Neural cell (in vitro differentiated cells): ENCODE results near the gene TEDC2. TPM values are rescaled to one million over a fixed set of nuclear protein-coding genes. Genes with fewer than 3 reads are reported as not detected.

ENCODE experiments used
- H2AFZ ChIP-seq: fragments of 200-600, 300-800 bp; sonication (generic), shearing (Covaris generic); 2 replicates; pipeline ENCODE4 v1.6.0; 2014; ENCODE audit warnings: low read depth, mild to moderate bottlenecking, antibody characterized with exemption, low read length, moderate library complexity
- H3F3A ChIP-seq: fragments of 200-600 bp; shearing (Covaris generic); 2 replicates; pipeline ENCODE4 v1.6.1; 2016; ENCODE audit warnings: mild to moderate bottlenecking, moderate library complexity, mixed read lengths, antibody characterized with exemption, low read length; ENCODE audit not compliant: insufficient read depth, poor library complexity, severe bottlenecking
- H3K27ac ChIP-seq: fragments of 200-600, 300-800 bp; sonication (generic), shearing (Covaris generic); 2 replicates; pipeline ENCODE4 v1.5.1; 2014; ENCODE audit warnings: mild to moderate bottlenecking, low read length, moderate library complexity
- H3K27me3 ChIP-seq: fragments of 300-800, 200-600 bp; sonication (generic), shearing (Covaris generic); 2 replicates; pipeline ENCODE4 v1.6.0; 2014; ENCODE audit warnings: mild to moderate bottlenecking, low read depth, low read length, moderate library complexity; ENCODE audit not compliant: insufficient read depth
- H3K36me3 ChIP-seq: fragments of 300-800, 200-600 bp; sonication (generic), shearing (Covaris generic); 2 replicates; pipeline ENCODE4 v1.5.1; 2014; ENCODE audit warnings: mild to moderate bottlenecking, antibody characterized with exemption, low read length, moderate library complexity; ENCODE audit not compliant: insufficient read depth
- H3K4me2 ChIP-seq: fragments of 300-800, 200-600 bp; sonication (generic), shearing (Covaris generic); 2 replicates; pipeline ENCODE4 v1.6.0; 2014; ENCODE audit warnings: mild to moderate bottlenecking, low read length
- H3K4me3 ChIP-seq: fragments of 300-800, 200-600 bp; sonication (generic), shearing (Covaris generic); 2 replicates; pipeline ENCODE4 v1.5.1; 2014; ENCODE audit warnings: mild to moderate bottlenecking, low read length, moderate library complexity
- H3K79me2 ChIP-seq: fragments of 200-600 bp; shearing (Covaris generic); replicated peaks from 2 replicates; pipeline ENCODE4 v1.6.0; 2014; ENCODE audit warnings: mild to moderate bottlenecking, low read length, moderate library complexity; ENCODE audit not compliant: insufficient read depth
- H3K9ac ChIP-seq: fragments of 300-800, 200-600 bp; sonication (generic), shearing (Covaris generic); 2 replicates; pipeline ENCODE4 v1.6.1; 2016; ENCODE audit warnings: mild to moderate bottlenecking, low read length, mixed read lengths
- H3K9me2 ChIP-seq: fragments of 200-600 bp; shearing (Covaris generic); 2 replicates; pipeline ENCODE4 v1.6.1; 2016; ENCODE audit warnings: mild to moderate bottlenecking, low read length, mixed read lengths; ENCODE audit not compliant: insufficient read depth
- H3K9me3 ChIP-seq: fragments of 200-600, 300-800 bp; sonication (generic), shearing (Covaris generic); 2 replicates; pipeline ENCODE4 v1.6.1; 2016; ENCODE audit warnings: mild to moderate bottlenecking, mixed run types, low read length, moderate library complexity, mixed read lengths
- H4K20me1 ChIP-seq: fragments of 200-600 bp; shearing (Covaris generic); 2 replicates; pipeline ENCODE4 v1.6.1; 2016; ENCODE audit warnings: mild to moderate bottlenecking, mixed run types; ENCODE audit not compliant: insufficient read depth
- EP300 ChIP-seq: fragments of 450-650 bp; conservative IDR thresholded peaks from 2 replicates; pipeline ENCODE4 v1.6.1; 2014; ENCODE audit warnings: antibody characterized with exemption, mild to moderate bottlenecking, moderate library complexity; ENCODE audit not compliant: poor library complexity, severe bottlenecking
- EZH2 ChIP-seq: fragments of 200-600, 300-800 bp; shearing (Covaris generic), sonication (generic); IDR thresholded peaks from 2 replicates; pipeline ENCODE4 v1.6.1; 2014; ENCODE audit warnings: antibody characterized with exemption, low read length, borderline replicate concordance, mild to moderate bottlenecking; ENCODE audit not compliant: insufficient read depth, poor library complexity, severe bottlenecking
- MXI1 ChIP-seq: fragments of 450-650 bp; conservative IDR thresholded peaks from 2 replicates; pipeline ENCODE4 v1.6.1; 2014; ENCODE audit warnings: antibody characterized with exemption, mild to moderate bottlenecking; ENCODE audit not compliant: poor library complexity, severe bottlenecking
- POLR2AphosphoS5 ChIP-seq: IDR thresholded peaks from 2 replicates; pipeline ENCODE4 v1.6.1; 2012
- RAD21 ChIP-seq: fragments of 450-650 bp; conservative IDR thresholded peaks from 2 replicates; pipeline ENCODE4 v1.6.1; 2014; ENCODE audit warnings: antibody characterized with exemption, mild to moderate bottlenecking, moderate library complexity
- SMC3 ChIP-seq: fragments of 450-650 bp; conservative IDR thresholded peaks from 2 replicates; pipeline ENCODE4 v1.6.1; 2014; ENCODE audit warnings: antibody characterized with exemption, mild to moderate bottlenecking, moderate library complexity; ENCODE audit not compliant: poor library complexity
- TAF1 ChIP-seq: IDR thresholded peaks from 2 replicates; pipeline ENCODE4 v1.6.1; 2012; ENCODE audit warnings: low read depth
- polyA plus RNA-seq: library from polyadenylated mRNA; depleted of rRNA; stranded (reverse); fragments of >200 nt; gene quantifications from 2 replicates; pipeline ENCODE4 v1.2.3, GENCODE V29; 2014
- TF ChIP-seq, protein P1 (sequence below): IDR thresholded peaks from 2 replicates; pipeline ENCODE4 v1.6.1; 2012; ENCODE audit warnings: borderline replicate concordance
- TF ChIP-seq, protein P2 (sequence below): fragments of 450-650 bp; IDR thresholded peaks from 2 replicates; pipeline ENCODE4 v1.5.1; 2014; ENCODE audit warnings: antibody characterized with exemption, mild to moderate bottlenecking, moderate library complexity; ENCODE audit not compliant: poor library complexity, severe bottlenecking

TEDC2 gene
- polyA plus RNA-seq, 1 donor from 2014 or later = 31.5 TPM

DNA sequence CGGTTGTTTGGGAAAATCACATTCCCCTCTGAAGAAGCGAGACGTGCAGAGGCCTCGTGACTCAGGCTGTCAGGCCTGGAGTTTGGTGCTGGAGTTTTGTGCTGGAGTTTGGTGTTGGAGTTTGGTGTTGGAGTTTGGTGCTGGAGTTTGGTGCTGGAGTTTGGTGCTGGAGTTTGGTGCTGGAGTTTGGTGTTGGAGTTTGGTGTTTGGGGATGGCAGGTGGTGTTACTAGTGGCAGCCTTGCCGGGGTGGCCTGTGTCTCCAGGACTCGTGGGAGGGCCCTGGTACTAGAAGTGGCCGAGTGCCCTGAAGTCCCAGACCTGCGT is 27.6 kb downstream of the TEDC2 start:
- H3K79me2 ChIP-seq = no peaks in the 10 kb centered on the region
- no peak overlapping the region for H3K9ac ChIP-seq
- H3K9me2 ChIP-seq = no peaks in the 10 kb centered on the region
- no peaks in the 10 kb centered on the region for H3K36me3 ChIP-seq
- H4K20me1 ChIP-seq = no peaks in the 10 kb centered on the region
- H2AFZ ChIP-seq = no peak overlapping the region
- no peak overlapping the region for H3K4me2 ChIP-seq
- no peaks in the 10 kb centered on the region for H3K9me3 ChIP-seq
- TF ChIP-seq SMC3 = no peak
- H3K4me3 ChIP-seq = no peak overlapping the region
- H3K27me3 ChIP-seq = no peaks in the 10 kb centered on the region
- H3F3A ChIP-seq = no peaks in the 10 kb centered on the region
- H3K27ac ChIP-seq = no peak overlapping the region

DNA sequence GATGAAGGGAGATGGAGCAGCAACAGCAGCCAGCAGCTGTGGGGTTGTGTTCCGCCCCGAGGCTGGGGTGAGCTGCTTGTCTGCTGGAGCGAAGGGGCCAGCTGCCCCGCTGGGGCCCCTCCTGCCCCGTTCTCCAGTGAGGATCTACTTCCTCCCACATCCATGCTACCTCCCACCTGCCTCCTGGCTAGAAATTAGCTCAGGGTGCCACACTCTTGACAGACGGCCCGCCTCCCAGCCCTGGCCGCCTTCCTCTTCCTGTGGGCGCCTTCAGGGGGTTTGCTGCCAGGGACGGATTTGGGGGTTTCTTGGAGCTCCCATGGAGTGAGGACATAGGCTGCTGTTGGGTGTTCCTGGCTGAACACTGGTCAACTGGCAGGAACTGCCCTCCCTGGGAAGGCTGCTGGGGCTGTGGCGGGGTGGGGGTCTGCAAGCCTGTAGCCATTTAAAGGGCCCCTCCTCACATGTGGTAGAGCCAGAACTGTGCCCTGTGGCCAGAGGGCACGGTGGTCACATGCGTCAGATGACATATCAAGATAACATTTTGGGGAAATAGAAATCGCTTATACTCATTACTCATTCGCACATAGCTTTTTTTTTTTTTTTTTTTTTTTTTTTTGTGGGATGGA is 28.1 kb downstream of the TEDC2 start:
- Histone ChIP-seq H3K79me2 (no peaks in the 10 kb centered on the region), H3K27ac (no peak overlapping the region), H3K9ac (no peak overlapping the region), H3K36me3 (no peaks in the 10 kb centered on the region), H3K27me3 (no peaks in the 10 kb centered on the region), H3F3A (no peaks in the 10 kb centered on the region), H2AFZ (no peak overlapping the region), H3K9me3 (no peaks in the 10 kb centered on the region), H3K4me2 (no peak overlapping the region), H4K20me1 (no peaks in the 10 kb centered on the region), H3K9me2 (no peaks in the 10 kb centered on the region), H3K4me3 (no peak overlapping the region)
- TF ChIP-seq POLR2AphosphoS5 = no peak
- TF ChIP-seq RAD21 = no peak
- no peak for TF ChIP-seq TAF1
- no peak for TF ChIP-seq EZH2
- no peak for TF ChIP-seq MXI1
- TF ChIP-seq SMC3 = no peak
- TF ChIP-seq, protein P1, sequence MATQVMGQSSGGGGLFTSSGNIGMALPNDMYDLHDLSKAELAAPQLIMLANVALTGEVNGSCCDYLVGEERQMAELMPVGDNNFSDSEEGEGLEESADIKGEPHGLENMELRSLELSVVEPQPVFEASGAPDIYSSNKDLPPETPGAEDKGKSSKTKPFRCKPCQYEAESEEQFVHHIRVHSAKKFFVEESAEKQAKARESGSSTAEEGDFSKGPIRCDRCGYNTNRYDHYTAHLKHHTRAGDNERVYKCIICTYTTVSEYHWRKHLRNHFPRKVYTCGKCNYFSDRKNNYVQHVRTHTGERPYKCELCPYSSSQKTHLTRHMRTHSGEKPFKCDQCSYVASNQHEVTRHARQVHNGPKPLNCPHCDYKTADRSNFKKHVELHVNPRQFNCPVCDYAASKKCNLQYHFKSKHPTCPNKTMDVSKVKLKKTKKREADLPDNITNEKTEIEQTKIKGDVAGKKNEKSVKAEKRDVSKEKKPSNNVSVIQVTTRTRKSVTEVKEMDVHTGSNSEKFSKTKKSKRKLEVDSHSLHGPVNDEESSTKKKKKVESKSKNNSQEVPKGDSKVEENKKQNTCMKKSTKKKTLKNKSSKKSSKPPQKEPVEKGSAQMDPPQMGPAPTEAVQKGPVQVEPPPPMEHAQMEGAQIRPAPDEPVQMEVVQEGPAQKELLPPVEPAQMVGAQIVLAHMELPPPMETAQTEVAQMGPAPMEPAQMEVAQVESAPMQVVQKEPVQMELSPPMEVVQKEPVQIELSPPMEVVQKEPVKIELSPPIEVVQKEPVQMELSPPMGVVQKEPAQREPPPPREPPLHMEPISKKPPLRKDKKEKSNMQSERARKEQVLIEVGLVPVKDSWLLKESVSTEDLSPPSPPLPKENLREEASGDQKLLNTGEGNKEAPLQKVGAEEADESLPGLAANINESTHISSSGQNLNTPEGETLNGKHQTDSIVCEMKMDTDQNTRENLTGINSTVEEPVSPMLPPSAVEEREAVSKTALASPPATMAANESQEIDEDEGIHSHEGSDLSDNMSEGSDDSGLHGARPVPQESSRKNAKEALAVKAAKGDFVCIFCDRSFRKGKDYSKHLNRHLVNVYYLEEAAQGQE = no peak
- no peak for TF ChIP-seq EP300
- TF ChIP-seq, protein P2, sequence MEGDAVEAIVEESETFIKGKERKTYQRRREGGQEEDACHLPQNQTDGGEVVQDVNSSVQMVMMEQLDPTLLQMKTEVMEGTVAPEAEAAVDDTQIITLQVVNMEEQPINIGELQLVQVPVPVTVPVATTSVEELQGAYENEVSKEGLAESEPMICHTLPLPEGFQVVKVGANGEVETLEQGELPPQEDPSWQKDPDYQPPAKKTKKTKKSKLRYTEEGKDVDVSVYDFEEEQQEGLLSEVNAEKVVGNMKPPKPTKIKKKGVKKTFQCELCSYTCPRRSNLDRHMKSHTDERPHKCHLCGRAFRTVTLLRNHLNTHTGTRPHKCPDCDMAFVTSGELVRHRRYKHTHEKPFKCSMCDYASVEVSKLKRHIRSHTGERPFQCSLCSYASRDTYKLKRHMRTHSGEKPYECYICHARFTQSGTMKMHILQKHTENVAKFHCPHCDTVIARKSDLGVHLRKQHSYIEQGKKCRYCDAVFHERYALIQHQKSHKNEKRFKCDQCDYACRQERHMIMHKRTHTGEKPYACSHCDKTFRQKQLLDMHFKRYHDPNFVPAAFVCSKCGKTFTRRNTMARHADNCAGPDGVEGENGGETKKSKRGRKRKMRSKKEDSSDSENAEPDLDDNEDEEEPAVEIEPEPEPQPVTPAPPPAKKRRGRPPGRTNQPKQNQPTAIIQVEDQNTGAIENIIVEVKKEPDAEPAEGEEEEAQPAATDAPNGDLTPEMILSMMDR = no peak

DNA sequence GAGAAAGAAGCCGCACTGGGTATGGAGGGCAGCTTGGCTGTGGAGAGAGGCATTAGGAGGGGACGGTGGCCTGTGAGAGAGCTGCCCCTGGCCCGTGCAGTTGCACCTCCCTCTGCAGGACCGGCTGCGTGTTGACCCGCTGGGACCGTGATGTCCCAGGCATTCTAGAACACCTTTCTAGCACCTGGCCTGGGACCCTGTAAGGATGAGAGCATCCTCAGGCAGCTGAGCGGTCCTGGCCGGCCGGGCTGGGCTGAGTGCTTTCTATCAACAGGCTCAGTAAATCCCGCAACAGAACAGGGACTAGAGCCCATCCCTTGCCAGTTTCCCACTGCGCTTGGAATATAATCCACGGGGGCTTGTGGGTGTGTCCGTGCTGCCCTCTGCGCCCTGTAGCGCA is 29.7 kb downstream of the TEDC2 start:
- Histone ChIP-seq H2AFZ (no peak overlapping the region), H4K20me1 (no peaks in the 10 kb centered on the region), H3K9ac (no peak overlapping the region), H3K27me3 (no peaks in the 10 kb centered on the region), H3F3A (no peaks in the 10 kb centered on the region), H3K79me2 (no peaks in the 10 kb centered on the region), H3K4me3 (no peak overlapping the region), H3K9me3 (no peaks in the 10 kb centered on the region), H3K9me2 (no peaks in the 10 kb centered on the region), H3K27ac (no peak overlapping the region), H3K4me2 (no peak overlapping the region), H3K36me3 (no peaks in the 10 kb centered on the region)
- TF ChIP-seq EZH2 = no peak
- no peak for TF ChIP-seq SMC3
- TF ChIP-seq POLR2AphosphoS5 = no peak
- TF ChIP-seq, protein P2 = no peak
- TF ChIP-seq MXI1 = no peak
- no peak for TF ChIP-seq EP300
- TF ChIP-seq TAF1 = no peak
- TF ChIP-seq, protein P1 = no peak
- no peak for TF ChIP-seq RAD21
